HCT116 (cell line): ENCODE results near the gene SLC16A5. TPM values are rescaled to one million over a fixed set of nuclear protein-coding genes. Genes with fewer than 3 reads are reported as not detected.

Source experiments
- ATAC-seq: fragments of 200-7000 bp; cut with Tn5 transposase; 2 replicates; pipeline ENCODE4 v1.9.1; 2020; ENCODE audit warnings: mild to moderate bottlenecking, moderate library complexity
- BruUV-seq: library from RNA; stranded (reverse); fragments of 400-500 nt; replicated peaks from 2 replicates; lab custom pipeline; 2021; lab: Mats Ljungman, UMichigan
- CTCF ChIA-PET: fragments of 300-600 bp; sonication (Branson Sonifier 250); formaldehyde crosslinking; loops from one replicate; lab custom pipeline; 2021; ENCODE audit warnings: antibody characterized with exemption; lab: Charles Lee
- POLR2A ChIA-PET: fragments of 300-600, 350-600 bp; sonication (Branson Sonifier 250); formaldehyde crosslinking; loops from one replicate; lab custom pipeline; 2021; ENCODE audit warnings: antibody characterized with exemption; lab: Charles Lee
- RAD21 ChIA-PET, 2 experiments: fragments of 300-600 bp; sonication (Branson Sonifier 250); formaldehyde crosslinking; loops; one replicate each; lab custom pipeline; 2023; ENCODE audit warnings: low total read pairs in 2 of 2; ENCODE audit not compliant: uncharacterized antibody in 2 of 2, unreplicated experiment in 2 of 2, low non-redundant PET in 1 of 2; lab: Charles Lee
- DNase-seq: peaks from one replicate; pipeline ENCODE4 v3.0.0-alpha.2; 2010; ENCODE audit warnings: low read depth, low spot score
- H2AFZ ChIP-seq: fragments of 200-600 bp; shearing (Covaris generic), sonication (generic); 2 replicates; pipeline ENCODE4 v1.6.1; 2017; ENCODE audit warnings: low read depth, mixed run types, mixed read lengths, antibody characterized with exemption, low read length; ENCODE audit not compliant: poor library complexity, severe bottlenecking
- H3K27ac ChIP-seq: 2 replicates; pipeline ENCODE4 v1.5.1; 2012; ENCODE audit warnings: low read depth, low read length
- H3K27me3 ChIP-seq: fragments of 200-600 bp; sonication (generic); 2 replicates; pipeline ENCODE4 v1.6.1; 2016; ENCODE audit warnings: mixed run types, low read length, mixed read lengths; ENCODE audit not compliant: insufficient read depth
- H3K36me3 ChIP-seq, 2 experiments: fragments of 200-500 bp in 1 of 2; fragments of 200-600 bp in 1 of 2; sonication (Bioruptor generic) in 1 of 2; sonication (generic) in 1 of 2; 2 replicates each; pipeline versions ENCODE4 v1.5.1 to v1.6.1; 2014 to 2016; ENCODE audit warnings: low read length in 2 of 2, inconsistent platforms in 1 of 2, mixed read lengths in 1 of 2, mixed run types in 1 of 2; ENCODE audit not compliant: insufficient read depth in 2 of 2, control insufficient read depth in 1 of 2
- H3K4me1 ChIP-seq, 2 experiments: fragments of 200-600 bp in 1 of 2; sonication (generic) in 1 of 2; 2 replicates each; pipeline versions ENCODE4 v1.5.1 to v1.6.1; 2012 to 2017; ENCODE audit warnings: low read length in 2 of 2, inconsistent platforms in 1 of 2, mild to moderate bottlenecking in 1 of 2, mixed read lengths in 1 of 2, mixed run types in 1 of 2, moderate library complexity in 1 of 2; ENCODE audit not compliant: insufficient read depth in 2 of 2, control insufficient read depth in 1 of 2
- H3K4me2 ChIP-seq: fragments of 200-600 bp; sonication (generic); 2 replicates; pipeline ENCODE4 v1.6.1; 2017; ENCODE audit warnings: mixed run types, low read length, mixed read lengths
- H3K4me3 ChIP-seq, 2 experiments: fragments of 200-600 bp in 1 of 2; sonication (generic) in 1 of 2; replicated peaks in 1 of 2; 2 replicates each; pipeline ENCODE4 v1.5.1; 2011 to 2016; ENCODE audit warnings: low read length in 2 of 2, control low read depth in 1 of 2, low read depth in 1 of 2, mild to moderate bottlenecking in 1 of 2, mixed read lengths in 1 of 2, mixed run types in 1 of 2
- H3K79me2 ChIP-seq: fragments of 200-600 bp; sonication (generic); 2 replicates; pipeline ENCODE4 v1.6.1; 2017; ENCODE audit warnings: mild to moderate bottlenecking, mixed run types, low read length, moderate library complexity, mixed read lengths; ENCODE audit not compliant: insufficient read depth
- H3K9ac ChIP-seq: fragments of 200-600 bp; sonication (generic); 2 replicates; pipeline ENCODE4 v1.6.1; 2016; ENCODE audit warnings: low read length, mixed read lengths
- H3K9me2 ChIP-seq: fragments of 200-600 bp; sonication (generic), shearing (Covaris generic); 2 replicates; pipeline ENCODE4 v1.6.1; 2017; ENCODE audit warnings: mixed run types, mild to moderate bottlenecking, moderate library complexity; ENCODE audit not compliant: insufficient read depth
- H3K9me3 ChIP-seq, 2 experiments: fragments of 200-500 bp in 1 of 2; fragments of 200-600 bp in 1 of 2; sonication (Bioruptor generic) in 1 of 2; sonication (generic) in 1 of 2; 2 replicates each; pipeline ENCODE4 v1.6.1; 2014 to 2017; ENCODE audit warnings: low read length in 2 of 2, mixed read lengths in 2 of 2, inconsistent platforms in 1 of 2, low read depth in 1 of 2, mild to moderate bottlenecking in 1 of 2, mixed run types in 1 of 2, moderate library complexity in 1 of 2; ENCODE audit not compliant: control insufficient read depth in 1 of 2, insufficient read depth in 1 of 2
- H4K20me1 ChIP-seq: fragments of 200-600 bp; sonication (generic), shearing (Covaris generic); 2 replicates; pipeline ENCODE4 v1.6.1; 2017; ENCODE audit warnings: mixed run types, mild to moderate bottlenecking, moderate library complexity; ENCODE audit not compliant: insufficient read depth
- ATF3 ChIP-seq: IDR thresholded peaks from 2 replicates; pipeline ENCODE4 v1.6.1; 2012
- CEBPB ChIP-seq: IDR thresholded peaks from 2 replicates; pipeline ENCODE4 v1.6.1; 2012; ENCODE audit warnings: low read depth
- CTCF ChIP-seq, 3 experiments: fragments of 200-600 bp in 1 of 3; sonication (generic) in 1 of 3; IDR thresholded peaks in 2 of 3; conservative IDR thresholded peaks in 1 of 3; 2 replicates each; pipeline ENCODE4 v1.5.1; 2012 to 2017; ENCODE audit warnings: low read depth in 2 of 3, low read length in 2 of 3, antibody characterized with exemption in 1 of 3, borderline replicate concordance in 1 of 3, control low read depth in 1 of 3, mild to moderate bottlenecking in 1 of 3, mixed read lengths in 1 of 3, mixed run types in 1 of 3, moderate library complexity in 1 of 3; ENCODE audit not compliant: insufficient read depth in 1 of 3
- EGR1 ChIP-seq: IDR thresholded peaks from 2 replicates; pipeline ENCODE4 v1.6.1; 2012; ENCODE audit warnings: low read depth
- ELF1 ChIP-seq: IDR thresholded peaks from 2 replicates; pipeline ENCODE4 v1.6.1; 2012; ENCODE audit warnings: low read depth, borderline replicate concordance
- EZH2 ChIP-seq: fragments of 200-600 bp; sonication (generic); IDR thresholded peaks from 2 replicates; pipeline ENCODE4 v1.6.1; 2017; ENCODE audit warnings: antibody characterized with exemption, mixed run types
- FOSL1 ChIP-seq: IDR thresholded peaks from 2 replicates; pipeline ENCODE4 v1.6.1; 2012; ENCODE audit warnings: low read depth
- POLR2A ChIP-seq: IDR thresholded peaks from 2 replicates; pipeline ENCODE4 v1.7.0; 2011; ENCODE audit warnings: borderline replicate concordance; ENCODE audit not compliant: insufficient read depth, insufficient read length; ENCODE audit errors: extremely low read depth
- RAD21 ChIP-seq: IDR thresholded peaks from 2 replicates; pipeline ENCODE4 v1.6.1; 2012; ENCODE audit warnings: low read depth, mild to moderate bottlenecking
- SIN3A ChIP-seq: IDR thresholded peaks from 2 replicates; pipeline ENCODE4 v1.6.1; 2012; ENCODE audit warnings: low read depth
- SP1 ChIP-seq: IDR thresholded peaks from 2 replicates; pipeline ENCODE4 v1.6.1; 2012; ENCODE audit warnings: low read depth
- SRF ChIP-seq: IDR thresholded peaks from 2 replicates; pipeline ENCODE4 v1.6.1; 2012; ENCODE audit warnings: low read depth
- TCF7L2 ChIP-seq: IDR thresholded peaks from 2 replicates; pipeline ENCODE4 v1.7.0; 2011; ENCODE audit warnings: borderline replicate concordance, inconsistent platforms; ENCODE audit not compliant: insufficient read depth, insufficient read length; ENCODE audit errors: extremely low read depth
- YY1 ChIP-seq: IDR thresholded peaks from 2 replicates; pipeline ENCODE4 v1.6.1; 2011; ENCODE audit warnings: low read length, low read depth, moderate library complexity, mild to moderate bottlenecking; ENCODE audit not compliant: insufficient replicate concordance; ENCODE audit errors: extremely low read depth
- ZBTB33 ChIP-seq: IDR thresholded peaks from 2 replicates; pipeline ENCODE4 v1.6.1; 2011; ENCODE audit warnings: mild to moderate bottlenecking, low read length, moderate library complexity; ENCODE audit not compliant: insufficient replicate concordance; ENCODE audit errors: extremely low read depth
- ZNF274 ChIP-seq: fragments of 200-500 bp; sonication (Bioruptor generic); IDR thresholded peaks from 2 replicates; pipeline ENCODE4 v1.6.1; 2014; ENCODE audit warnings: mild to moderate bottlenecking, low read depth, low read length, inconsistent platforms
- intact Hi-C: fragments of 100-400 bp; cut with micrococcal nuclease; formaldehyde crosslinking; loops from 2 replicates; pipeline ENCODE4 v1.10.0; 2022
- total RNA-seq: library from RNA; stranded (reverse); gene quantifications from one replicate; pipeline ENCODE4 v1.2.1, GENCODE V29; 2021; ENCODE audit not compliant: unreplicated experiment

Gene SLC16A5
- total RNA-seq, 1 experiment from 2014 or later, result 79.3 TPM

GRCh38 chr17:75039238-75039637, 48.5 kb upstream of the SLC16A5 start:
- BruUV-seq, result no TSS peak
- H3K9me2 ChIP-seq, result no peaks in the 10 kb centered on the region
- peaks cover 33 to 34% of the 10 kb centered on the region in 2 experiments for H3K36me3 ChIP-seq
- H4K20me1 ChIP-seq, result no peaks in the 10 kb centered on the region
- H3K4me2 ChIP-seq, result no peak overlapping the region
- H3K79me2 ChIP-seq, result peaks cover 5% of the 10 kb centered on the region; the same call in 1 of the 2 replicates
- H3K9me3 ChIP-seq, result no peaks in the 10 kb centered on the region
- H3K9ac ChIP-seq, result no peak overlapping the region
- intact Hi-C loops, result no loop called here
- H2AFZ ChIP-seq, result no peak overlapping the region
- TF ChIP-seq FOSL1 (no peak), CTCF (IDR thresholded peaks at IDR 0.05 in 2 of 3, conservative IDR thresholded peaks at IDR 0.05 in 1 of 3; ENCODE audit: borderline replicate concordance in 1 of 3, insufficient read depth in 1 of 3, low read depth in 2 of 3, low read length in 2 of 3) (no peak), ZBTB33 (no peak), CEBPB (no peak), ATF3 (no peak), SIN3A (no peak), YY1 (no peak), POLR2A (no peak), ELF1 (no peak), TCF7L2 (no peak), EGR1 (no peak), RAD21 (no peak), SRF (no peak), ZNF274 (no peak), SP1 (no peak), EZH2 (no peak)
- TF ChIP-seq, all 23 proteins: peak for 0
- CTCF ChIA-PET, result no interaction called here
- Histone ChIP-seq H3K27ac (no peak overlapping the region), H3K4me1 (peaks cover 29 to 34% of the 10 kb centered on the region in 2 experiments), H3K27me3 (no peaks in the 10 kb centered on the region), H3K4me3 (no peak overlapping the region)
- RAD21 ChIA-PET, result no interaction called here
- POLR2A ChIA-PET, result no interaction called here
- DNase-seq, result no peak
- ATAC-seq, result no peak
